ENCODE measurements around the gene APLP1.

- TF ChIP-seq CTCF (IDR thresholded peaks at IDR 0.05) (no peak), POLR2A (IDR thresholded peaks at IDR 0.05) (no peak), POLR2AphosphoS5 (IDR thresholded peaks at IDR 0.05) (no peak), EP300 (IDR thresholded peaks at IDR 0.05) (no peak)
These were observed 11.7 kb upstream of the APLP1 start, which contains the start of gene KIRREL2 for GRCh38 chr19:35856546-35857149.

Measured in sigmoid colon (tissue), 4 donors.